ENCODE measurements around the gene PHC1.

PHC1 gene

GRCh38 chr12:8950221-8950527 is 35.9 kb downstream of the PHC1 start:
- no peak for DNase-seq (ENCODE audit: low read depth in 2 of 2)

- no peak for DNase-seq (ENCODE audit: low read depth in 2 of 2)
Observed at GRCh38 chr12:8950702-8951478, 36.6 kb downstream of the PHC1 start.

GRCh38 chr12:8951744-8952143 is 37.4 kb downstream of the PHC1 start:
- DNase-seq (ENCODE audit: low read depth in 2 of 2), result no peak

- DNase-seq (ENCODE audit: low read depth in 2 of 2), result no peak
Observed at GRCh38 chr12:8953773-8954402, 39.6 kb downstream of the PHC1 start.

GRCh38 chr12:8956073-8956472 is 41.8 kb downstream of the PHC1 start:
- DNase-seq (ENCODE audit: low read depth in 2 of 2), result no peak

GRCh38 chr12:8956772-8957171 is 42.5 kb downstream of the PHC1 start:
- no peak for DNase-seq (ENCODE audit: low read depth in 2 of 2)

GRCh38 chr12:8957561-8957960 is 43.3 kb downstream of the PHC1 start:
- DNase-seq (ENCODE audit: low read depth in 2 of 2), result no peak

GRCh38 chr12:8958066-8958465 is 43.8 kb downstream of the PHC1 start:
- DNase-seq (ENCODE audit: low read depth in 2 of 2), result no peak

GRCh38 chr12:8960176-8960575 is 45.9 kb downstream of the PHC1 start:
- DNase-seq (ENCODE audit: low read depth in 2 of 2), result no peak

- no peak for DNase-seq (ENCODE audit: low read depth in 2 of 2)
Observed at GRCh38 chr12:8968761-8969160, 54.5 kb downstream of the PHC1 start.

GRCh38 chr12:8969861-8970411 is 55.6 kb downstream of the PHC1 start:
- DNase-seq (ENCODE audit: low read depth in 2 of 2), result no peak

GRCh38 chr12:8970432-8970831 is 56.1 kb downstream of the PHC1 start:
- DNase-seq (ENCODE audit: low read depth in 2 of 2), result no peak

- no peak for DNase-seq (ENCODE audit: low read depth in 2 of 2)
Observed at GRCh38 chr12:8980137-8980536, 65.8 kb downstream of the PHC1 start.

- no peak for DNase-seq (ENCODE audit: low read depth in 2 of 2)
Observed at GRCh38 chr12:8985213-8985754, 71.0 kb downstream of the PHC1 start.

GRCh38 chr12:8987163-8987562 is 72.9 kb downstream of the PHC1 start:
- DNase-seq (ENCODE audit: low read depth in 2 of 2), result no peak

- no peak for DNase-seq (ENCODE audit: low read depth in 2 of 2)
Observed at GRCh38 chr12:8987685-8988084, 73.4 kb downstream of the PHC1 start.

GRCh38 chr12:8989413-8989812 is 75.1 kb downstream of the PHC1 start, which contains the start of gene KLRG1:
Gene KLRG1 (plus strand): TSS chr12:8989546. CDS start chr12:8989636, 90 bp downstream.
- DNase-seq (ENCODE audit: low read depth in 2 of 2), result no peak
